Measurements from ENCODE around the gene TSC1. TPM values are rescaled to one million over a fixed set of nuclear protein-coding genes. Genes with fewer than 3 reads are reported as not detected.

The TSC1 gene
- total RNA-seq, 1 donor from 2014 or later: 50.9 TPM

DNA sequence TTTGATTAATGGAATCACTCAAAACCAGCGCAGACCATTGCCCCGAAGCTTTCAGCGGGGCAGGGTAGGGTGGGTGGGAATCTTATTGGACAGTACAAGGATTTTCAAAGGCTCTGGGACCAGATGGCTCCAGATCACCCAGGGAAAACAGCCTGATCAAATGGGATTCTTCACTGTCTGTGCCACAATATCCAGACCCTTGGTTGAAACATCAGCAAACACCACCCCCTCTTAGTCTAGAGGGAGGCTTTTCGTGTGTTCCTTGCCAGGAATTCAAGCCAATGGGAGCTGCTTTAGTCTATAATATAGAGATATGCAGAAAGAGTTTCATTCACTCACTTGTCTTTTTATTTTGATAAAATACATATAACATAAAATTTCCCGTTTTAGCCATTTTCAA lies 35.7 kb upstream of the TSC1 start:
- no peaks in the 10 kb centered on the region for H3K36me3 Mint-ChIP-seq (ENCODE audit: low read depth)
- no peak for DNase-seq (ENCODE audit: low read depth, low spot score)
- H3K4me1 Mint-ChIP-seq: no peaks in the 10 kb centered on the region
- no peaks in the 10 kb centered on the region for H3K9me3 Mint-ChIP-seq
- peaks cover 66% of the 10 kb centered on the region for H3K27me3 Mint-ChIP-seq (ENCODE audit: low read depth)
- TF ChIP-seq, protein P1, sequence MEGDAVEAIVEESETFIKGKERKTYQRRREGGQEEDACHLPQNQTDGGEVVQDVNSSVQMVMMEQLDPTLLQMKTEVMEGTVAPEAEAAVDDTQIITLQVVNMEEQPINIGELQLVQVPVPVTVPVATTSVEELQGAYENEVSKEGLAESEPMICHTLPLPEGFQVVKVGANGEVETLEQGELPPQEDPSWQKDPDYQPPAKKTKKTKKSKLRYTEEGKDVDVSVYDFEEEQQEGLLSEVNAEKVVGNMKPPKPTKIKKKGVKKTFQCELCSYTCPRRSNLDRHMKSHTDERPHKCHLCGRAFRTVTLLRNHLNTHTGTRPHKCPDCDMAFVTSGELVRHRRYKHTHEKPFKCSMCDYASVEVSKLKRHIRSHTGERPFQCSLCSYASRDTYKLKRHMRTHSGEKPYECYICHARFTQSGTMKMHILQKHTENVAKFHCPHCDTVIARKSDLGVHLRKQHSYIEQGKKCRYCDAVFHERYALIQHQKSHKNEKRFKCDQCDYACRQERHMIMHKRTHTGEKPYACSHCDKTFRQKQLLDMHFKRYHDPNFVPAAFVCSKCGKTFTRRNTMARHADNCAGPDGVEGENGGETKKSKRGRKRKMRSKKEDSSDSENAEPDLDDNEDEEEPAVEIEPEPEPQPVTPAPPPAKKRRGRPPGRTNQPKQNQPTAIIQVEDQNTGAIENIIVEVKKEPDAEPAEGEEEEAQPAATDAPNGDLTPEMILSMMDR (conservative IDR thresholded peaks at IDR 0.05): no peak
- no peak overlapping the region for H3K27ac Mint-ChIP-seq (ENCODE audit: unreplicated experiment)
- no peak overlapping the region for H3K4me3 Mint-ChIP-seq

DNA sequence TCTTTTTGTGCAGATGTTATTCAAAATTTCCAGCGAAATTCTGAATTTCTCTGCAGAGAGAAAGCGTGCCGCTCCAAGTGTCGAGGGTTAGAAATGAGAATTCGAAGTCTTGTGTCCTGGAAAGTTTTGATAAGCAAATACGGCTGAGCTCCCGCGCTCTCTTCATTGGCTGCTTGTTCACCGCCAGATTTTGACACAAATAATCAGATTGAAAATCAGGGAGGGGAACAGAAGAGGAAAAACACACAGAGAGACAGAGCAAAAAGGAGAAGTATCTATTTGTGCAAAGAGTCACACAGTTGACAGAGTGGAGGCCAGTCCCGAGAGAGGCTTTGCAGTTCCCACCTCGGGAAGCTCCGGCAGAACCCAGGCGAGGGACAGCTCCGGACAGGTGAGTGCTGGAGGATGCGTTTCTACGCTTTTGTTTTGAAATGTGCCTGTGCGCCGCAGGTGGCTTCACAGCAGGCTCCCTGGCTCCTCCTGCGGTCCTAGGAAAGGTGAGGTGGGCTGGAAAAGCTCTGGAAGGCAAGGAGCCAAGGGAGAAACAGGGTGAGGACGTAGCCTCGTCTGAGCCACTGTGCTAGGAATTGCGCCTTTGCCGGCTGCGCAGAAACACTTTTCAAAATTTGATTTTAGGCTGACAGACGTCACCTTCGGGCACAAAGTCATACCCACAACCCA lies 34.2 kb upstream of the TSC1 start, which contains the start of gene GFI1B:
GFI1B (plus strand) TSS at position 244 of the 681 bp plus-strand sequence. CDS start 7,985 bp downstream, outside the sequence.
- TF ChIP-seq, protein P1 (conservative IDR thresholded peaks at IDR 0.05): no peak
- DNase-seq (ENCODE audit: low read depth, low spot score): no peak
- Mint-ChIP-seq H3K36me3 (ENCODE audit: low read depth) (no peaks in the 10 kb centered on the region), H3K27ac (ENCODE audit: unreplicated experiment) (no peak within 1 kb of the TSS), H3K9me3 (peaks cover 2% of the 10 kb centered on the region), H3K27me3 (ENCODE audit: low read depth) (peaks cover 82% of the 10 kb centered on the region), H3K4me1 (no peaks in the 10 kb centered on the region), H3K4me3 (no peak within 1 kb of the TSS)

DNA sequence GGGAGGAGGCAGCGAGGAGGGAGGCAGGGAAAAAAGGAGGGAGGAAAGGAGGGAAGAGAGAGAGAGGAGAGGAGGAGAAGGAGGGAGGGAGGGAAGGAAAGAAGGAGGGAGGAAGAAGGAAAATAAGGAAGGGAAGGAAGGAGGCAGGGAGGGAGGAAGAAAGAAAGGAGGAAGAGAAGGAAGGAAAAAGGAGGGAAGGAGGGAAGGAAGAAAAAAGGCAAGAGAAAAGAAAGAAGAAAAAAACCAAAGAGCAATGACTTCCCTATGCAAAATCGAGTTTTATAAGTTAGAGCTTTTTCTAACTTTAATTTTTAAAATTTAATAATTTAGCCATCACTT lies 33.7 kb upstream of the TSC1 start:
- no peak overlapping the region for H3K4me3 Mint-ChIP-seq
- no peak overlapping the region for H3K27ac Mint-ChIP-seq (ENCODE audit: unreplicated experiment)
- no peaks in the 10 kb centered on the region for H3K4me1 Mint-ChIP-seq
- no peak for DNase-seq (ENCODE audit: low read depth, low spot score)
- H3K9me3 Mint-ChIP-seq: peaks cover 2% of the 10 kb centered on the region
- no peaks in the 10 kb centered on the region for H3K36me3 Mint-ChIP-seq (ENCODE audit: low read depth)
- TF ChIP-seq, protein P1 (conservative IDR thresholded peaks at IDR 0.05): no peak
- H3K27me3 Mint-ChIP-seq (ENCODE audit: low read depth): peaks cover 85% of the 10 kb centered on the region

DNA sequence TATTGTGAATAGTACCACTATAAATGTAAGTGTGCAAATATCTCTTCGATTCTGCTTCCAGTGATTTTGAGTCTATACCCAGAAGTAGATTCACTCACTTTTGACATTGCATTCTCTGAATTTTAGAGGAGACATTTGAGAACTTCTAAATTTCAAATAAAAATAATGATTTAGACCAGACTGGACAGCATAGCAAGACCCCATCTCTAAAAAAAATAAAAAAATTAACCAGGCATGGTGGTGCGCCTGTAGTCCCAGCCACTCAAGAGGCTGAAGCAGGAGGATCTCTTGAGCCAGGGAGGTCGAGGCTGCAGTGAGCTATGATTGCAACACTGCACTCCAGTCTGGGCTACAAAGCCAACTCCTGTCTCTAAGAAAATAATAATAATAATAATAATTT lies 32.2 kb upstream of the TSC1 start:
- Mint-ChIP-seq H3K4me3 (no peak overlapping the region), H3K27ac (ENCODE audit: unreplicated experiment) (no peak overlapping the region), H3K4me1 (no peaks in the 10 kb centered on the region), H3K9me3 (peaks cover 2% of the 10 kb centered on the region), H3K36me3 (ENCODE audit: low read depth) (no peaks in the 10 kb centered on the region), H3K27me3 (ENCODE audit: low read depth) (peaks cover 81% of the 10 kb centered on the region)
- DNase-seq (ENCODE audit: low read depth, low spot score): no peak
- TF ChIP-seq, protein P1 (conservative IDR thresholded peaks at IDR 0.05): no peak

DNA sequence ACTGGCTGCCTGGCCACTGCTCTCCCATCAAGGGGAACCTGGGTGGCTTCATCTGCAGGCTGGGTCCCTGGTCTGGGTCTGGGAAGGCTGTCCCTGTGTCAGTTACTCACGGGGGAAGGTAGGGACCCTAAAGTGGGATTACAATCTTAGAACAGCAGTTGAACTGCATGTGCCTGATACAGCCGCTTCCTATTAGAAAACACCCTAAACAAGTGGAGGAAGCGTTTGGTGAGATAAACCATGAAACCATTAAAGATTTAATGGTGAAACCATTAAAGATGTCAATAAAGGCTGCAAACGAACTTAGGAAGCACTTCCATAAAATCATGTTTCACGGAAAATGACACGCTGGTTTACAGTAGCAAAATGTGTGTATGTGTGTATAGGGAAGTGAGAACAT lies 31.5 kb upstream of the TSC1 start:
- TF ChIP-seq, protein P1 (conservative IDR thresholded peaks at IDR 0.05): no peak
- Mint-ChIP-seq H3K27me3 (ENCODE audit: low read depth) (peaks cover 76% of the 10 kb centered on the region), H3K27ac (ENCODE audit: unreplicated experiment) (no peak overlapping the region), H3K4me3 (no peak overlapping the region), H3K9me3 (peaks cover 2% of the 10 kb centered on the region), H3K4me1 (no peaks in the 10 kb centered on the region), H3K36me3 (ENCODE audit: low read depth) (no peaks in the 10 kb centered on the region)
- DNase-seq (ENCODE audit: low read depth, low spot score): no peak

Measured in neural crest cell (in vitro differentiated cells).